ENCODE data around the gene PNPLA1. TPM values are rescaled to one million over a fixed set of nuclear protein-coding genes. Genes with fewer than 3 reads are reported as not detected.

The PNPLA1 gene
- total and polyA plus RNA-seq, 10 of the 15 experiments (the other 5 are each of a cell fraction or from before 2014, with no cell fraction given), result 0.04 TPM; not detected in 9

DNA sequence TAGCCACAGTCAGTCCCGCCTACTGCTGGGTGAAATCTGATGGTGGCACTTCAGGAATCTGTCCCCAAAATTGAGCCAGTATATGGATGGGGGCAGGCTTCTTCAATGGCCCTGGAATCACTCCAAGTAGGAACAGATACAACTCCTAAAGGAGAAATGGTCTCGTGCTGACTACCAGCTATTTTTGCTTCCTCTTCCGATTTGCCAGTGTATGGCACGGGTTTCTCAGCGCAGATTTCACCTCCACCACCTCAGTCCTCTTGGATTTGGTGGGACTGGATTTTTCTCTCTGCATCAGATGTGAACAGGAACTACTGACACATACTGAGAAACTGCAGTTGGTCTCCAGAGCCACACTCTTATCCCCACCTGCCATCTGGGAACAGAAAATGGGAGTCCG, 27.2 kb downstream of the PNPLA1 start:
- in situ Hi-C loops (cut with MboI), result no loop called here
- ATAC-seq (no peak), DNase-seq (ENCODE audit: low read depth, low spot score) (no peak), FAIRE-seq (no peak)
- ChIA-PET SMC1A (ENCODE audit: uncharacterized antibody, unreplicated experiment) (interaction anchor here (1.1 to 11.4 kb wide), 3 partner anchors 13 to 66 kb away, joined by 3 to 188 read pairs (median 4); no protein-coding TSS in a partner anchor), RAD21 (ENCODE audit: unreplicated experiment) (no interaction called here), CTCF (interaction anchor here (0.8 to 15.8 kb wide), 5 partner anchors 9 to 62 kb away, joined by 3 to 313 read pairs (median 4); partner anchors contain the start of gene BNIP5), POLR2A (no interaction called here)
- H3K27ac ChIP-seq (ENCODE audit: control insufficient read depth, insufficient read depth), result no peak overlapping the region
- peaks cover 0 to 2% of the 10 kb centered on the region in 2 experiments; a peak in 1 of 4 replicates for H3K27me3 ChIP-seq (replicated peaks in 1 of 2; ENCODE audit: control insufficient read depth in 2 of 2, insufficient read depth in 2 of 2, low read length in 1 of 2)
- 53% methylated on average over 6 of the region's 6 CpGs for WGBS (ENCODE audit: insufficient coverage, insufficient replicate concordance, low lambda C conversion rate, missing lambda C conversion rate)
- H3K9me3 ChIP-seq (replicated peaks; ENCODE audit: control insufficient read depth, insufficient read depth, low read length), result no peaks in the 10 kb centered on the region
- TF ChIP-seq POLR2AphosphoS2 (IDR thresholded peaks at IDR 0.05; ENCODE audit: low read depth, low read length), result no peak
- TF ChIP-seq LARP7 (IDR thresholded peaks at IDR 0.05), result no peak
- TF ChIP-seq YBX1 (IDR thresholded peaks at IDR 0.05), result no peak
- TF ChIP-seq ETV6 (conservative IDR thresholded peaks at IDR 0.05 in 1 of 2, IDR thresholded peaks at IDR 0.05 in 1 of 2; ENCODE audit: borderline replicate concordance in 1 of 2, low read depth in 1 of 2), result no peak
- H2AFZ ChIP-seq (ENCODE audit: control insufficient read depth, low read depth, low read length), result no peak overlapping the region
- BruUV-seq (replicated peaks), result no TSS peak
- H3K4me3 ChIP-seq, result no peak overlapping the region
- no peak overlapping the region for H3K9ac ChIP-seq (ENCODE audit: control insufficient read depth, insufficient read depth, low read length)
- no peaks in the 10 kb centered on the region for H3K79me2 ChIP-seq (ENCODE audit: control insufficient read depth, insufficient read depth, low read length)
- intact Hi-C loops (cut with micrococcal nuclease; ENCODE audit: unreplicated experiment), result no loop called here
- no peaks in the 10 kb centered on the region for H3K4me1 ChIP-seq (ENCODE audit: control insufficient read depth, insufficient read depth, low read length)
- H4K20me1 ChIP-seq (ENCODE audit: control insufficient read depth, insufficient read depth), result no peaks in the 10 kb centered on the region
- H3K36me3 ChIP-seq (ENCODE audit: control insufficient read depth in 2 of 2, insufficient read depth in 2 of 2, low read length in 1 of 2), result no peaks in the 10 kb centered on the region
- no peak overlapping the region for H3K4me2 ChIP-seq (ENCODE audit: control insufficient read depth, insufficient read depth)

DNA sequence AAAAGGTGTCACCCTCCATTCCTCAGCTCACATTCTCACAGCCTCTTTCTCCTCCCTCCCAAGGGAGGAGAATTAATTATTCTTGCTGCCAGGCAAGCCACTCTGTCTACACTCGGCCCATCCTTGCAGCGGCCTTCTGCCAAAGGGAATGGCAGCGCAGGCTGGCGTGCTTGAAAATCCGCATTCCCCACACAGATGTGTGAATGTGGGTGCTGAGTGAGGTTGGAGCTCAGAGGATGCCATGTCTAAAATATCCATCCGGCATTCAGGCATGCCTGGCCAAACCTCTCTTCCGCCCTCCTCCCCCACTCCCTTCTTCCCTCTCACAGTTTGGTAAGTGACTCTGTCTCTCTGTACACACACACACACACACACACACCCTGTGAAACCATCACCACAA, 27.7 kb downstream of the PNPLA1 start:
- Histone ChIP-seq H3K79me2 (ENCODE audit: control insufficient read depth, insufficient read depth, low read length) (no peaks in the 10 kb centered on the region), H3K9me3 (replicated peaks; ENCODE audit: control insufficient read depth, insufficient read depth, low read length) (no peaks in the 10 kb centered on the region), H3K4me1 (ENCODE audit: control insufficient read depth, insufficient read depth, low read length) (no peaks in the 10 kb centered on the region), H3K27ac (ENCODE audit: control insufficient read depth, insufficient read depth) (no peak overlapping the region), H3K36me3 (ENCODE audit: control insufficient read depth in 2 of 2, insufficient read depth in 2 of 2, low read length in 1 of 2) (no peaks in the 10 kb centered on the region), H3K4me3 (no peak overlapping the region), H3K4me2 (ENCODE audit: control insufficient read depth, insufficient read depth) (no peak overlapping the region), H4K20me1 (ENCODE audit: control insufficient read depth, insufficient read depth) (no peaks in the 10 kb centered on the region), H3K9ac (ENCODE audit: control insufficient read depth, insufficient read depth, low read length) (no peak overlapping the region), H3K27me3 (replicated peaks in 1 of 2; ENCODE audit: control insufficient read depth in 2 of 2, insufficient read depth in 2 of 2, low read length in 1 of 2) (peaks cover 0 to 2% of the 10 kb centered on the region in 2 experiments; a peak in 1 of 4 replicates), H2AFZ (ENCODE audit: control insufficient read depth, low read depth, low read length) (no peak overlapping the region)
- FAIRE-seq, result no peak
- no peak for ATAC-seq
- RAD21 ChIA-PET (ENCODE audit: unreplicated experiment), result interaction anchor here (6.8 kb wide), 1 partner anchor 61 kb away, joined by 122 read pairs; no protein-coding TSS in a partner anchor
- no TSS peak for BruUV-seq (replicated peaks)
- SMC1A ChIA-PET (ENCODE audit: uncharacterized antibody, unreplicated experiment), result interaction anchor here (1.2 to 11.4 kb wide), 3 partner anchors 9 to 65 kb away, joined by 3 to 188 read pairs (median 4); no protein-coding TSS in a partner anchor
- intact Hi-C loops (cut with micrococcal nuclease; ENCODE audit: unreplicated experiment) (no loop called here), in situ Hi-C loops (cut with MboI) (no loop called here)
- POLR2A ChIA-PET, result no interaction called here
- CTCF ChIA-PET, result interaction anchor here (0.8 to 15.8 kb wide), 4 partner anchors 8 to 62 kb away, joined by 3 to 313 read pairs (median 4); partner anchors contain the start of gene BNIP5
- no peak for DNase-seq (ENCODE audit: low read depth, low spot score)
- 53% methylated on average over 7 of the region's 7 CpGs for WGBS (ENCODE audit: insufficient coverage, insufficient replicate concordance, low lambda C conversion rate, missing lambda C conversion rate)
- TF ChIP-seq SPI1 (IDR thresholded peaks at IDR 0.05; ENCODE audit: borderline replicate concordance, insufficient read depth, low read depth, low read length) (no peak), RAD51 (IDR thresholded peaks at IDR 0.05) (no peak), BACH1 (IDR thresholded peaks at IDR 0.05; ENCODE audit: borderline replicate concordance) (no peak), IKZF1 (conservative IDR thresholded peaks at IDR 0.05) (no peak), TCF3 (IDR thresholded peaks at IDR 0.05; ENCODE audit: borderline replicate concordance, insufficient read depth, low read depth, low read length) (no peak), GATAD2B (conservative IDR thresholded peaks at IDR 0.05; ENCODE audit: low read depth) (no peak), STAT1 (conservative IDR thresholded peaks at IDR 0.05) (no peak)
- TF ChIP-seq, protein P1, sequence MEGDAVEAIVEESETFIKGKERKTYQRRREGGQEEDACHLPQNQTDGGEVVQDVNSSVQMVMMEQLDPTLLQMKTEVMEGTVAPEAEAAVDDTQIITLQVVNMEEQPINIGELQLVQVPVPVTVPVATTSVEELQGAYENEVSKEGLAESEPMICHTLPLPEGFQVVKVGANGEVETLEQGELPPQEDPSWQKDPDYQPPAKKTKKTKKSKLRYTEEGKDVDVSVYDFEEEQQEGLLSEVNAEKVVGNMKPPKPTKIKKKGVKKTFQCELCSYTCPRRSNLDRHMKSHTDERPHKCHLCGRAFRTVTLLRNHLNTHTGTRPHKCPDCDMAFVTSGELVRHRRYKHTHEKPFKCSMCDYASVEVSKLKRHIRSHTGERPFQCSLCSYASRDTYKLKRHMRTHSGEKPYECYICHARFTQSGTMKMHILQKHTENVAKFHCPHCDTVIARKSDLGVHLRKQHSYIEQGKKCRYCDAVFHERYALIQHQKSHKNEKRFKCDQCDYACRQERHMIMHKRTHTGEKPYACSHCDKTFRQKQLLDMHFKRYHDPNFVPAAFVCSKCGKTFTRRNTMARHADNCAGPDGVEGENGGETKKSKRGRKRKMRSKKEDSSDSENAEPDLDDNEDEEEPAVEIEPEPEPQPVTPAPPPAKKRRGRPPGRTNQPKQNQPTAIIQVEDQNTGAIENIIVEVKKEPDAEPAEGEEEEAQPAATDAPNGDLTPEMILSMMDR (IDR thresholded peaks at IDR 0.05 in 2 of 3, conservative IDR thresholded peaks at IDR 0.05 in 1 of 3; ENCODE audit: control insufficient read depth in 2 of 3, extremely low read depth in 1 of 3, insufficient read depth in 1 of 3, low read depth in 3 of 3, low read length in 3 of 3), result no peak
